Lower leg skin (tissue), 3 donors: Measurements from ENCODE around the gene IPO13.

Experiments
- CTCF ChIP-seq, 3 donors: fragments of 450-650 bp; IDR thresholded peaks; one replicate each; pipeline ENCODE4 v1.5.1; 2016; ENCODE audit warnings: antibody characterized with exemption in 3 of 3, mild to moderate bottlenecking in 3 of 3, moderate library complexity in 2 of 3
- POLR2A ChIP-seq, 2 donors: fragments of 450-650 bp; IDR thresholded peaks; one replicate each; pipeline ENCODE4 v1.6.1; 2016 to 2017; ENCODE audit warnings: antibody characterized with exemption in 2 of 2, mild to moderate bottlenecking in 1 of 2, moderate library complexity in 1 of 2

- TF ChIP-seq CTCF (IDR thresholded peaks at IDR 0.05) (peak in 1 of 3 donors; percentile 72), POLR2A (IDR thresholded peaks at IDR 0.05) (no peak)
Measured at GRCh38 chr1:43934101-43934985, 12.4 kb upstream of the IPO13 start.
